GM12873 (cell line): ENCODE measurements around the gene DOCK4.

Experiments
- TF ChIP-seq, protein P1 (sequence below): IDR thresholded peaks from 2 replicates; pipeline ENCODE4 v1.5.1; 2012; ENCODE audit warnings: low read depth, mild to moderate bottlenecking, moderate library complexity, low read length, control low read depth; ENCODE audit not compliant: insufficient read depth; ENCODE audit errors: missing control alignments

DOCK4 gene

DNA sequence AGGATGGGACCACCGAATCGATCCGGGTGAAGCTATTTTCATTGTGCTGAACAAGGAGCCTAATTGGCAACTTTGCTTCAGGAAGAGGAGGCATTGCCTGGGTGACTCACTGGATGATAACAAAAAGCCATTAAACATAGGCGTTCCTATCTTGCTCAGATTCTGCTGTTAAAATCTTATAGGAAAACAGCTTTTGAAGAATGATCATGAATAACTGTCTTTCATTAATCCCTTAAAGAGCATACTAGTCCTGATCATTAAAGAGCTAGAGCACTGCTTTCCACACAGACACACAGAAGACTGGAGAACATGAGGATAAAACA lies 469.7 kb downstream of the DOCK4 start:
- TF ChIP-seq, protein P1, sequence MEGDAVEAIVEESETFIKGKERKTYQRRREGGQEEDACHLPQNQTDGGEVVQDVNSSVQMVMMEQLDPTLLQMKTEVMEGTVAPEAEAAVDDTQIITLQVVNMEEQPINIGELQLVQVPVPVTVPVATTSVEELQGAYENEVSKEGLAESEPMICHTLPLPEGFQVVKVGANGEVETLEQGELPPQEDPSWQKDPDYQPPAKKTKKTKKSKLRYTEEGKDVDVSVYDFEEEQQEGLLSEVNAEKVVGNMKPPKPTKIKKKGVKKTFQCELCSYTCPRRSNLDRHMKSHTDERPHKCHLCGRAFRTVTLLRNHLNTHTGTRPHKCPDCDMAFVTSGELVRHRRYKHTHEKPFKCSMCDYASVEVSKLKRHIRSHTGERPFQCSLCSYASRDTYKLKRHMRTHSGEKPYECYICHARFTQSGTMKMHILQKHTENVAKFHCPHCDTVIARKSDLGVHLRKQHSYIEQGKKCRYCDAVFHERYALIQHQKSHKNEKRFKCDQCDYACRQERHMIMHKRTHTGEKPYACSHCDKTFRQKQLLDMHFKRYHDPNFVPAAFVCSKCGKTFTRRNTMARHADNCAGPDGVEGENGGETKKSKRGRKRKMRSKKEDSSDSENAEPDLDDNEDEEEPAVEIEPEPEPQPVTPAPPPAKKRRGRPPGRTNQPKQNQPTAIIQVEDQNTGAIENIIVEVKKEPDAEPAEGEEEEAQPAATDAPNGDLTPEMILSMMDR: no peak

DNA sequence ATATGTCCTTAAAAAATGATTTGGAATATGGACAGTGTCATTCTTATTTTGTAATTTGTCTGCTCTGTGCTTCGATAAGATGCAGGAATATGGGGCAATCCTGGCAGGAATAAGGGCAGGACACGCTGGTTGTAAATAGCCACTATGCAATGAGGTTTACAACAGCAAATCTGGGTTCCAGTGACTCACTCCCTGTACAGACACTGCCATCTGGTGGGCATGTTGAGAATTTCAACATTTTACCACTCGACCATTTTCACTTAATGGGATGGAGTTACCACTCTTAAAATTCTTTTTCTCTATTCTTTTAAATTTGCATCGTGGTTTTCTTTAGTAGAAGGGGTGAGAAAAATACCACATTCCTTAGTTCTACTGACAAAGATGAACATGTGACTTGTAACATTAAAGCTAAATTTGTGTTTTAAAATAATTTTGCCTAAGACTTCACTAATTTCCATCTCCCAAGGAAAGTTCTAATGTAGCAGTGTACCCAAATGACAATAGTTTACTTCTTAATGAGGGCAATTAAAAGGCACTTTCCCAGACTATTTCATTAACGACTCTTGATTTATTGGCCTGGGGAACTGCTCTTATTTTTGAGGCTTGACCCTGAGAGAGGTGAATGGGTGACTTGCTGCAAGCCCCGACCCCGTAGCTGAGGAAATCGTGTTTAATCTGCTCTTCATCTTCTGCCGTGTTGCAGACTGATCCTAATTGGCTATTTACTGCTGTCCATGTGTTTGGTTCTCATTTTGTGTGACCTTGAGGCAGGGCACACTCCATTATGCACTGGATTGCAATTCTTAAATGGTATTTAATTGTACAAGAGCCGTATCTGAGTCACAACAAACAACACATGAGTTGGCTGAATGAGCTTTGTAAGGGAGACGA lies 470.3 kb downstream of the DOCK4 start:
- TF ChIP-seq, protein P1: peak; percentile 78

DNA sequence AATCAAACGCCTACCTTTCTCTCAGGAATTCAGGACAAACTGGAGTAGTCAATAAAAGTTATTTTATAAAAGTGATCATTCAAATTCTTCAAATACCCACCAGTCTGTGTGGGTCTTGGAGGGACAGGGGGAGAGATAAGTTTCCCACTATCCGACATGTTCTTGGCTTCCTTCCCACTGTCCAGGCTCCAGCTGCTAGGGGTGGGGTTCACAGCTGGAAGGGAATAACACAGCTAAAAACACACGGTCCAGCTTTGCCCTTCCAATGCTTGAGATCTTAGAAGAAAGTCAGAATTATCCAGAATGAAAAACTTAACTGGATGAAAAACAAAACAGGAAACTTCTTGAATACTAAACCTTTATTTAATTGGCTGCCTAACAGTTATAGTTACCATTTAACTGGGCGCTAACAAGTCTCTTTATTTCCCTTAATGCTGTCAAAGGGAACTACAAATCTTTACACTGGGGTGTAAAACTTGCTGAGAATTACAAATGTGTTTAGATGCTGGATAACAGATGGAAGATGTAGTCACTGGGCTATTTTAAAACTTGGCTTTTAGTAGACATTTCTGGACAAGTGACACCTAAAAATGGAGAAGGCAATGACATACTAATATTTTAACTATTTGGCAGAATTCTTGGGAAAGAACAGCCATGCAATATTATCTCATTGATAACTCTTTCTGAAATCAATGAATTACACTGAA lies 471.1 kb downstream of the DOCK4 start:
- TF ChIP-seq, protein P1: no peak

DNA sequence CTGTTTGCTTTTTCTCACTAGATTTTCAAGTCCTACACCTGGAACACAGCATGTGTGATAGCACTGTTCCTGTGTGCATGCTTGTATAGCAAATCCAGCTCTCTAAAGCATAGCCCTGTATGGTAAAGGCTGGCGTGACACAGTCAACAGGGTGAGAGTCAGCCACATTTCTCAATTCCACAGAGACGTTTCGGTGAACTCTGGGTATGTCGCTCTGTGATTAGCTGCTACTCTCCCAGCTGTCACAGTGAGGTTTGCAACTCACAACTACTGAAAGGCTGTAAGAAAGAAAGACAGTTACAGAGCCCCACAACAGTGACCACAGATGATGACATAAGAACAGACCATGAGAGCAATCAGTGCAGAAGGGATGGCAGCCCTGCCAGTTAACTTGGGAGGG lies 473.3 kb downstream of the DOCK4 start:
- TF ChIP-seq, protein P1: no peak

DNA sequence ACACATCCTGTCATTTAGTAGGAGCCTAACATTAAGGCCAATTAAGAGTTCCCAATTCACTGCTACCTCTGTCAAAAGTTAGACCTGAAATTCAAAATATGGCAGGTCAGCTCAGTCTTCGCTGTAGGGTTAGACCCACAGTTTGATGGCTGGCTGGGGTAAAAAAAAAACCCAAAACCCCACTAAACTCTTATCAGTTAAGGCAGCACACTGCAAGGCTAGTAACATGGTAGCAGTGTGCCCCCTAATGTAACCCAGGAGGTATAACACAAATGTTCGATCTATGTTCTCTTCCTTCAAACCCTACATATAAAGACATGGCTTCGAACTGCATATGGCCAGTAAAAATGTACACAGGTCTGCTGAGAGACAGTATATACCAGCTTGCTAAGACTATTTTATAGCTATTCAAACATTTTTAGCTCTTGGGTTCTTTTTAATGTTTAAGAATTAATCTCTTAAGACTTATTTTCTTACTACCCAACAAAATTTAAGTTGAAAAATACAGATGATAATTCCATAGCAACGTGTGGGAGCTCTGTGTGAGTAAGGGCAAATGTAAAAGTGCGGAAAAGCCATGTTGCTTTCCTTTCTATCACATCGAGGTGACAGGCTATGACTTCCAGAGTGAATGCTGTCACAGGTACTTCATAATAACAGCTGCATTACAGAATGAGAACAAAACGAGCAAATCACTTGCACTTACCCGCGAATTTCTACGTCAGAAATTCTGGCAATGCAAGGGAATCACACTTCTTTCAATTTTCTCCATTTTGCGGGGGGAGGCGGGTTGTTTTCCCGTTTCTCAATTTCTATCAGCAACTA lies 475.5 kb downstream of the DOCK4 start:
- TF ChIP-seq, protein P1: peak; percentile 70

DNA sequence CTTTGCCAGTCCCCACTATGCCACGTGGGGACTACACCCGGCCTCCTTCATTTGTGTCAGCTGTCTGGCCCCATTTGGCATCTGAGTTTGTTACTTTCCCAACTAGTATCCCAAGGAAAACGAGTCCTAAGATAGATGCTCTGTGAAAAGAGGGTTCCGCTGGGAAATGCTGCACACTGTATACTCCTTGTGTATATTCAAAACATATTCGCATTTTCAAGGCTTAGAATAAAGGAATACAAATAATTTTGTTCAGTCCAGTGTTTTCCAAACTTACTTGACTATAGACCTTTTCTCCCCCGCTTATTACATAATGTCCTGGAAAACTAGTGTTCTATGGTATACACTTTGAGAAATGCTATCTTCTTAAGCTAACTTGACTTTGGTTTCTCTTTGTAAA lies 476.1 kb downstream of the DOCK4 start:
- TF ChIP-seq, protein P1: no peak

DNA sequence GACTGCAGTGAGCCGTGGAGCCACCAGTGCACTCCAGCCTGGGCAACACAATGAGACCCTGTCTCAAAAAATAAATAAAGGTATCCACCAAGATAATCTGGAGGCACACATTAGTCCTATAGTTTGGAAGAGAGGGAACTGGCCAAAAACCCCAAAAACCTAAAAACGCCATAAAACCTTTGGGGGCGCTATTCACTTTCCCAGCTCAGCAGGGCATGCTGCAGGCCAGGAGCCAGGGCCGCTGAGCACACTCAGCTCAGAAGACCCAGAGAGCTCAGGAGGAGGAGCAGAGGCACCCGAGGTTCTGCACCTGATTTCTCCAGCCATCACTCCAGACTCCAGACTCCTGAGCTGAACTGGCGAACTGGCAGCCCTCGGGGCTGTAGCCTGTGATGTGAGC lies 476.7 kb downstream of the DOCK4 start:
- TF ChIP-seq, protein P1: no peak
